Coronary artery (tissue), 2 donors: ENCODE measurements around the gene ANKRD11.

Experiments used
- DNase-seq: peaks from one replicate; pipeline ENCODE4 v3.0.0-alpha.2; 2017; ENCODE audit warnings: low spot score
- H3K27ac ChIP-seq, 2 donors: fragments of 200-600 bp; sonication (generic); one replicate each; pipeline ENCODE4 v1.5.1; 2016 to 2019
- H3K4me3 ChIP-seq: fragments of 200-600 bp; sonication (generic); 2 replicates; pipeline ENCODE4 v1.5.1; 2016; ENCODE audit warnings: mild to moderate bottlenecking, moderate library complexity
- TF ChIP-seq, protein P1 (sequence below): fragments of 200-600 bp; sonication (generic); IDR thresholded peaks from one replicate; pipeline ENCODE4 v1.5.1; 2019; ENCODE audit warnings: antibody characterized with exemption

Gene ANKRD11

GRCh38 chr16:89286096-89286495, 204.3 kb downstream of the ANKRD11 start:
- H3K4me3 ChIP-seq, result no peak overlapping the region
- TF ChIP-seq, protein P1, sequence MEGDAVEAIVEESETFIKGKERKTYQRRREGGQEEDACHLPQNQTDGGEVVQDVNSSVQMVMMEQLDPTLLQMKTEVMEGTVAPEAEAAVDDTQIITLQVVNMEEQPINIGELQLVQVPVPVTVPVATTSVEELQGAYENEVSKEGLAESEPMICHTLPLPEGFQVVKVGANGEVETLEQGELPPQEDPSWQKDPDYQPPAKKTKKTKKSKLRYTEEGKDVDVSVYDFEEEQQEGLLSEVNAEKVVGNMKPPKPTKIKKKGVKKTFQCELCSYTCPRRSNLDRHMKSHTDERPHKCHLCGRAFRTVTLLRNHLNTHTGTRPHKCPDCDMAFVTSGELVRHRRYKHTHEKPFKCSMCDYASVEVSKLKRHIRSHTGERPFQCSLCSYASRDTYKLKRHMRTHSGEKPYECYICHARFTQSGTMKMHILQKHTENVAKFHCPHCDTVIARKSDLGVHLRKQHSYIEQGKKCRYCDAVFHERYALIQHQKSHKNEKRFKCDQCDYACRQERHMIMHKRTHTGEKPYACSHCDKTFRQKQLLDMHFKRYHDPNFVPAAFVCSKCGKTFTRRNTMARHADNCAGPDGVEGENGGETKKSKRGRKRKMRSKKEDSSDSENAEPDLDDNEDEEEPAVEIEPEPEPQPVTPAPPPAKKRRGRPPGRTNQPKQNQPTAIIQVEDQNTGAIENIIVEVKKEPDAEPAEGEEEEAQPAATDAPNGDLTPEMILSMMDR, result no peak
- no peak overlapping the region for H3K27ac ChIP-seq
- DNase-seq, result no peak

DNA sequence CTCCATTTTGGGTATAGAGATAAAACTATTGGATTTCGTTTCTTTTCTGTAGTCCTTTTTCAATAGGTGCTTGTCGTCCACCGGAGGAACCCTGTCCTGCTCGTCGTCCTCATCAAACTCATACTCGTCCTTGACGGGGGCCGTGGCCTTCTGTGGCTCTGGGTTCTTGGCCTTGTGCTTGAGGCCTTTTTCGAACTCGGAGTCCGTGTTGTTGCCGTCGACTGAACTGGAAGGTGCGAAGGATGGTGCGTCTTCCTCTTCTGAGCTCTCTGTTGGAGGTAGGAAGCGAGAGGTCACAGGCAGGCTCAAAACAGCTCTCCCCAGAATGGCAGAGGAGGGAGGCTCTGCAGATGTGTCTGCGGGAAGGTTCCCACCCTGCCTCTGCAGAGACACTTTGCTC, 205.0 kb downstream of the ANKRD11 start:
- no peak overlapping the region for H3K27ac ChIP-seq
- no peak overlapping the region for H3K4me3 ChIP-seq
- TF ChIP-seq, protein P1, result no peak
- no peak for DNase-seq

DNA sequence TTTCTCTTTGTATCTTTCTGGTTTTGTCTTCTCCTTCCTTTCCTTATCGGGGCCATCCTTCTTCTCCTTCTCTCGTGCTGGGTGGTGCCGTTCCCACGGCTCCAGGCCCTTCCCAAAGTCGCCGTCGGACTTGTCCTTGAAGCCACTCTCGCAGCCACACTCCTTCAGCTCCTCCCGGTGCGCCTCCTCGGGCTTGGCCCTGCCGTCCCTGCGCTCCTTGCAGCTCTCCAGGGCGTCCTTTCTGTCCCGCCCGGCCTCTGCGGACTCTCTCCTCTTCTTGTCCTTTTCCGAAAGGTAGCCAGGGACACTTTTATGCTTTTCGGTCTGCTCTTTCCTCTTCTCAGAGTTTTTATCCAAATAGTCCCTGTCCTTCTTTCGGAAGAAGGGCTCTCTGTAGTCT, 206.9 kb downstream of the ANKRD11 start:
- DNase-seq, result no peak

DNA sequence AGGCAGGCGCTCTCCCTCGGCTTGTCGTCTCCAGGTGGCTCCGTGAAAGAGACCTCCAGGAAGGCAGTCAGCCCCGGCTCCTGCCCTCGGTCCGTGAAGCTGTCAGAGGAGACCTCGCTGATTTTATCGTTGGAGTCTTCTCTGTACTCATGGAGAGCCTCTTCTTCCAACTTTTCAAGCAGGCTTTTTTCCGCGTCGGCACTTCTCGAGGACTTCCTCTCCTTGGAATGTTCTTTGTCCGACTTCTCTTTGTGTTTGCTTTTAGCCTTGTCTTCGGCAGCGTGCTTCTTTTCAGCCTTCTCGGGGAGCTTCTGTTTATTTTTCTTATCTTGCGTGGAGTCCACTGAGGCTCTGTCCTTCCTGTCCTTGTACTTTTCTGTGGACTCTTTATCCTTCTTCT, 207.8 kb downstream of the ANKRD11 start:
- DNase-seq, result no peak
- TF ChIP-seq, protein P1, result no peak
- Histone ChIP-seq H3K4me3 (no peak overlapping the region), H3K27ac (no peak overlapping the region)

More for the DNA sequence above, 206.9 kb downstream of the ANKRD11 start:
- H3K4me3 ChIP-seq, result no peak overlapping the region
- H3K27ac ChIP-seq, result no peak overlapping the region
- TF ChIP-seq, protein P1, result no peak

DNA sequence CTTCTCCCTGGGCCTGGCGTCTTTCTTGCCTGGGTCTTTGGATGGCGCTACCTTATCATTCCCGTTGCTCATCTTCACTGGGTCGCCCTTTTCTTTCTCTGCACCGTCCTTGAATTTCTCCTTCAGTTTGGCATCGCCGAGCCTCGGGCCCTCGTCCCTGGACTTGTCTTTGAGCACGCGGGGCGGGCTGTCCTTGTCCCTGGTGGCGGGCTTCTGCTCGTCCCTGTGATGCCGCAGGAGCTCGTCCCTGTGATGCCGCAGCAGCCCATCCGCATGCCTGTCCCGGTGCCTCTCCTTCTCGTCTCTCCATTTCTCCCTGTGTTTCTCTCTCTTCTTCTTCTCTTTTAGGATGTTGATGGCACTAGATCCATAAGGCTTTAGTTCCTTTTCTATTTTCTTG, 208.5 kb downstream of the ANKRD11 start:
- Histone ChIP-seq H3K4me3 (no peak overlapping the region), H3K27ac (no peak overlapping the region)
- no peak for DNase-seq
- TF ChIP-seq, protein P1, result no peak

- TF ChIP-seq, protein P1, result no peak
- Histone ChIP-seq H3K4me3 (no peak overlapping the region), H3K27ac (no peak overlapping the region)
- no peak for DNase-seq
Measured at GRCh38 chr16:89281189-89281577, 209.2 kb downstream of the ANKRD11 start.

GRCh38 chr16:89280546-89281188, 209.7 kb downstream of the ANKRD11 start:
- H3K4me3 ChIP-seq, result no peak overlapping the region
- TF ChIP-seq, protein P1, result no peak
- no peak overlapping the region for H3K27ac ChIP-seq
- DNase-seq, result no peak
